Kidney epithelial cell (primary cell): ENCODE measurements around the gene DLGAP1. TPM values are rescaled to one million over a fixed set of nuclear protein-coding genes. Genes with fewer than 3 reads are reported as not detected.
A peak's percentile ranks its signal among the peaks of the same experiment; 100 is the strongest.

Source experiments
- DNase-seq: peaks from one replicate; pipeline ENCODE4 v3.0.0-alpha.2; 2010; ENCODE audit warnings: low read depth
- H3K27me3 ChIP-seq: 2 replicates; pipeline ENCODE4 v1.6.0; 2011; ENCODE audit warnings: low read length; ENCODE audit not compliant: control insufficient read depth, insufficient read depth
- H3K36me3 ChIP-seq: 2 replicates; pipeline ENCODE4 v1.5.1; 2011; ENCODE audit warnings: low read length; ENCODE audit not compliant: control insufficient read depth, insufficient read depth
- H3K4me3 ChIP-seq: 2 replicates; pipeline ENCODE4 v1.5.1; 2011; ENCODE audit warnings: low read depth, mild to moderate bottlenecking, control low read depth, low read length
- total RNA-seq: library from RNA; depleted of rRNA; stranded (reverse); fragments of >200 nt; gene quantifications from 2 replicates; pipeline ENCODE4 v1.2.3, GENCODE V29; 2015
- TF ChIP-seq, protein P1 (sequence below): IDR thresholded peaks from 2 replicates; pipeline ENCODE4 v1.5.1; 2011; ENCODE audit warnings: mild to moderate bottlenecking, moderate library complexity, low read length, control low read depth, inconsistent platforms; ENCODE audit not compliant: insufficient read depth, poor library complexity, severe bottlenecking

The DLGAP1 gene
- total RNA-seq, 1 donor from 2014 or later: 2.6 TPM

DNA sequence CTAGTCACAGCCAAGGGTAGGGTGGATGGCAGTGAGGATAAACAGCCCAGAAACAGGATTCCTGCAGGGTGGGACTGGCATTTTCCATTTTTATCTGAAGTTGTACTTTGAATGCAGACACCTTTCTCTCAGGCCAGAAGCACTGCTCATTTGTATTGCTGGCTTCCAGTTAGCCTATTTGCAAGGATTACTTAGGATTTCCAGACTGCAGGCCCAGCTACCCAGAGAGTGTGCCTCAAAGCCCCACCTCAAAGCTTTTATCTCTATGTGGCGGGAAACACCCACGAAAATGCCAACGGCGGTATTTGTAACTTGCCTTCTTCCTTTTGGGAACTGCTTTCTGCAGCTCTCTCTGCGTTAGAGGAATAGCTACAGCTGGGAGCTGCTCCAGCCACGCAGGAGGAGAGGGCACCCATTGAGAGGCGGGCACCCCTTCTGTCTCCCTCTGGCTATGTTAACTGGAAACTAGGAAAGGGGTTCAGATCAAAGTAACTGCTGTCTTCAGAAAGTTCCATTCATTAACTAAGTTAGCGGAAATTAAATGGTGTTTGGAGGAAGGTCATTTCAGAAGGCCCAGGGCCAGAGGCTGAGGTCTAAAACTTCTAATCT lies 860.2 kb downstream of the DLGAP1 start:
- TF ChIP-seq, protein P1, sequence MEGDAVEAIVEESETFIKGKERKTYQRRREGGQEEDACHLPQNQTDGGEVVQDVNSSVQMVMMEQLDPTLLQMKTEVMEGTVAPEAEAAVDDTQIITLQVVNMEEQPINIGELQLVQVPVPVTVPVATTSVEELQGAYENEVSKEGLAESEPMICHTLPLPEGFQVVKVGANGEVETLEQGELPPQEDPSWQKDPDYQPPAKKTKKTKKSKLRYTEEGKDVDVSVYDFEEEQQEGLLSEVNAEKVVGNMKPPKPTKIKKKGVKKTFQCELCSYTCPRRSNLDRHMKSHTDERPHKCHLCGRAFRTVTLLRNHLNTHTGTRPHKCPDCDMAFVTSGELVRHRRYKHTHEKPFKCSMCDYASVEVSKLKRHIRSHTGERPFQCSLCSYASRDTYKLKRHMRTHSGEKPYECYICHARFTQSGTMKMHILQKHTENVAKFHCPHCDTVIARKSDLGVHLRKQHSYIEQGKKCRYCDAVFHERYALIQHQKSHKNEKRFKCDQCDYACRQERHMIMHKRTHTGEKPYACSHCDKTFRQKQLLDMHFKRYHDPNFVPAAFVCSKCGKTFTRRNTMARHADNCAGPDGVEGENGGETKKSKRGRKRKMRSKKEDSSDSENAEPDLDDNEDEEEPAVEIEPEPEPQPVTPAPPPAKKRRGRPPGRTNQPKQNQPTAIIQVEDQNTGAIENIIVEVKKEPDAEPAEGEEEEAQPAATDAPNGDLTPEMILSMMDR: no peak
- H3K36me3 ChIP-seq: no peaks in the 10 kb centered on the region
- DNase-seq: no peak
- peak overlapping the region; percentile 44 for H3K4me3 ChIP-seq
- H3K27me3 ChIP-seq: no peaks in the 10 kb centered on the region

GRCh38 chr18:3593904-3594759 lies 861.0 kb downstream of the DLGAP1 start:
- peak overlapping the region; percentile 44 for H3K4me3 ChIP-seq
- TF ChIP-seq, protein P1: peak; percentile 94
- no peaks in the 10 kb centered on the region for H3K27me3 ChIP-seq
- H3K36me3 ChIP-seq: peaks cover 1% of the 10 kb centered on the region
- peak; percentile 90 for DNase-seq

GRCh38 chr18:3593381-3593903 lies 861.7 kb downstream of the DLGAP1 start:
- TF ChIP-seq, protein P1: no peak
- H3K36me3 ChIP-seq: peaks cover 1% of the 10 kb centered on the region
- H3K27me3 ChIP-seq: no peaks in the 10 kb centered on the region
- DNase-seq: peak; percentile 77
- H3K4me3 ChIP-seq: peak overlapping the region; percentile 12

DNA sequence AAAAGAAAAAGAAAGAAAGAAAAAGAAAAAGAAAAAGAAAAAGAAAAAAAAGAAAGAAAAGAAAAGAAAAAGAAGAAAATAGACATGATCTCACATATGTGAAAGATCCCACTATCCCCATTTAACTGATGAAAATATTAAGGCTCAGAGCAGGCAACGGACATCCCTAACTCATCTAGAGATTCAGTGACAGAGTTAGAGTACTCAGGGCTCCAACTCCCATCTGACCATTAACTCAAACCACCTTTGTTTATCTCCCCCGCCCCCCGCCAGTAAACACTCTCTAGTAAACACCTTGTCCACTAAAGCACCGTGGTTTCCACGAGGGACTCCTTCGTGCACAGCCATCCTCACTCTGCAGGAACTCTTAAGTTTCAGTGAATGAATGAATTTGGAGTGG lies 862.2 kb downstream of the DLGAP1 start:
- no peak for DNase-seq
- Histone ChIP-seq H3K27me3 (no peaks in the 10 kb centered on the region), H3K4me3 (no peak overlapping the region), H3K36me3 (peaks cover 1% of the 10 kb centered on the region)
- TF ChIP-seq, protein P1: no peak

GRCh38 chr18:3590096-3590630 lies 864.9 kb downstream of the DLGAP1 start:
- TF ChIP-seq, protein P1: no peak
- no peaks in the 10 kb centered on the region for H3K27me3 ChIP-seq
- no peak overlapping the region for H3K4me3 ChIP-seq
- DNase-seq: no peak
- H3K36me3 ChIP-seq: peaks cover 1% of the 10 kb centered on the region
